H1 (cell line): ENCODE data around the gene PHKG2.

Experiments used
- BRCA1 ChIP-seq: IDR thresholded peaks from 2 replicates; pipeline ENCODE4 v1.6.1; 2012; ENCODE audit warnings: low read depth, low read length, improper control_type of control experiment
- EP300 ChIP-seq, 2 experiments: IDR thresholded peaks; 1 replicate in 1 of 2; 2 replicates in 1 of 2; pipeline ENCODE4 v1.6.1; 2011 to 2012; ENCODE audit warnings: low read depth in 2 of 2, low read length in 2 of 2, mild to moderate bottlenecking in 2 of 2, borderline replicate concordance in 1 of 2, inconsistent platforms in 1 of 2, moderate library complexity in 1 of 2
- HDAC2 ChIP-seq, 2 experiments: fragments of 300-600 bp in 1 of 2; sonication (generic) in 1 of 2; IDR thresholded peaks; 2 replicates each; pipeline ENCODE4 v1.6.1; 2011 to 2012; ENCODE audit warnings: low read depth in 2 of 2, low read length in 2 of 2, mild to moderate bottlenecking in 2 of 2, moderate library complexity in 2 of 2, borderline replicate concordance in 1 of 2, inconsistent platforms in 1 of 2
- RNF2 ChIP-seq: fragments of 200-900, 300-1000 bp; sonication (generic); IDR thresholded peaks from 2 replicates; pipeline ENCODE4 v1.7.1; 2016; ENCODE audit warnings: borderline replicate concordance, low read depth, mild to moderate bottlenecking, antibody characterized with exemption, low read length; ENCODE audit not compliant: poor library complexity, severe bottlenecking; ENCODE audit errors: missing control alignments
- SRF ChIP-seq: IDR thresholded peaks from 2 replicates; pipeline ENCODE4 v1.6.1; 2011; ENCODE audit warnings: mild to moderate bottlenecking, low read depth, low read length, moderate library complexity
- TCF12 ChIP-seq: IDR thresholded peaks from 2 replicates; pipeline ENCODE4 v1.6.1; 2011; ENCODE audit warnings: low read depth, mild to moderate bottlenecking, low read length
- YY1 ChIP-seq: IDR thresholded peaks from 2 replicates; pipeline ENCODE4 v1.6.1; 2011; ENCODE audit warnings: low read depth, mild to moderate bottlenecking, low read length
- TF ChIP-seq, protein P1 (sequence below), 3 experiments: IDR thresholded peaks; 1 replicate in 2 of 3; 2 replicates in 1 of 3; pipeline versions ENCODE4 v1.5.1 to v1.6.1; 2011; ENCODE audit warnings: low read length in 3 of 3, mild to moderate bottlenecking in 3 of 3, inconsistent platforms in 2 of 3, low read depth in 1 of 3, moderate library complexity in 1 of 3; ENCODE audit not compliant: insufficient read depth in 1 of 3; ENCODE audit errors: control extremely low read depth in 1 of 3
- TF ChIP-seq, protein P2 (sequence below): IDR thresholded peaks from 2 replicates; pipeline ENCODE4 v1.6.1; 2011; ENCODE audit warnings: low read length, improper control_type of control experiment
- TF ChIP-seq, protein P3 (sequence below): IDR thresholded peaks from 2 replicates; pipeline ENCODE4 v1.6.1; 2012; ENCODE audit warnings: inconsistent platforms

DNA sequence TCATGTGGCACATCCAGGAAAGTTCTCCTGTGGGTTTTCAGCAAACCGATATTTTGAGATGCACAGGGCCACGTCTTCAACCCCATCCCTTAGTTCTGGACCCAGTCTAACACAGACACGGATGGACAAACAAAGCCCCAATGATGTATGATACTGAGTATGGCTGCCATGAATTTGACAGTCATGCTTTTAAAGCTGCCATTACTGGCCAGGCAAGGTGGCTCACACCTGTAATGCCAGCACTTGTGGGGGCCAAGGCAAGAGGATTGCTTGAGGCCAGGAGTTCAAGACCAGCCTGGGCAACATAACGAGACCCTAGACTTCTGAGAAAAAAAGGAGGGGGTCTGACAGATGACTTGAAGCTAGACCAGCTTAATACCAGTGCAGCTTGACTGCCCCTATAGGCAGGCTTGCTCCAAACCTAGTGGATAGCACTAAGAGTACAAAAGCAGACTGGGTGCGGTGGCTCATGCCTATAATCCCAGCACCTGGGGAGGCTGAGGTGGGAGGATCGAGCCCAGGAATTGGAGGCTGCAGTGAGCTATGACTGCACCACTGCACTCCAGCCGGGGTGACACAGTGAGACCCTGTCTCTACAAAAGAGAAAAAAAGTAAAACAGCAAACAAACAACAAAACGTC lies 49.6 kb downstream of the PHKG2 start:
- TF ChIP-seq YY1 (no peak), TCF12 (no peak), EP300 (IDR thresholded peaks at IDR 0.05; ENCODE audit: borderline replicate concordance in 1 of 2, low read depth in 2 of 2, low read length in 2 of 2) (no peak), SRF (no peak), RNF2 (no peak), HDAC2 (IDR thresholded peaks at IDR 0.05; ENCODE audit: borderline replicate concordance in 1 of 2, low read depth in 2 of 2, low read length in 2 of 2) (no peak), BRCA1 (no peak)
- TF ChIP-seq, protein P1, sequence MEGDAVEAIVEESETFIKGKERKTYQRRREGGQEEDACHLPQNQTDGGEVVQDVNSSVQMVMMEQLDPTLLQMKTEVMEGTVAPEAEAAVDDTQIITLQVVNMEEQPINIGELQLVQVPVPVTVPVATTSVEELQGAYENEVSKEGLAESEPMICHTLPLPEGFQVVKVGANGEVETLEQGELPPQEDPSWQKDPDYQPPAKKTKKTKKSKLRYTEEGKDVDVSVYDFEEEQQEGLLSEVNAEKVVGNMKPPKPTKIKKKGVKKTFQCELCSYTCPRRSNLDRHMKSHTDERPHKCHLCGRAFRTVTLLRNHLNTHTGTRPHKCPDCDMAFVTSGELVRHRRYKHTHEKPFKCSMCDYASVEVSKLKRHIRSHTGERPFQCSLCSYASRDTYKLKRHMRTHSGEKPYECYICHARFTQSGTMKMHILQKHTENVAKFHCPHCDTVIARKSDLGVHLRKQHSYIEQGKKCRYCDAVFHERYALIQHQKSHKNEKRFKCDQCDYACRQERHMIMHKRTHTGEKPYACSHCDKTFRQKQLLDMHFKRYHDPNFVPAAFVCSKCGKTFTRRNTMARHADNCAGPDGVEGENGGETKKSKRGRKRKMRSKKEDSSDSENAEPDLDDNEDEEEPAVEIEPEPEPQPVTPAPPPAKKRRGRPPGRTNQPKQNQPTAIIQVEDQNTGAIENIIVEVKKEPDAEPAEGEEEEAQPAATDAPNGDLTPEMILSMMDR (IDR thresholded peaks at IDR 0.05; ENCODE audit: control extremely low read depth in 1 of 3, insufficient read depth in 1 of 3, low read depth in 1 of 3, low read length in 3 of 3): peak in 2 of 3 experiments; percentile 26 to 54; a peak in 2 of 4 replicates
- TF ChIP-seq, protein P2, sequence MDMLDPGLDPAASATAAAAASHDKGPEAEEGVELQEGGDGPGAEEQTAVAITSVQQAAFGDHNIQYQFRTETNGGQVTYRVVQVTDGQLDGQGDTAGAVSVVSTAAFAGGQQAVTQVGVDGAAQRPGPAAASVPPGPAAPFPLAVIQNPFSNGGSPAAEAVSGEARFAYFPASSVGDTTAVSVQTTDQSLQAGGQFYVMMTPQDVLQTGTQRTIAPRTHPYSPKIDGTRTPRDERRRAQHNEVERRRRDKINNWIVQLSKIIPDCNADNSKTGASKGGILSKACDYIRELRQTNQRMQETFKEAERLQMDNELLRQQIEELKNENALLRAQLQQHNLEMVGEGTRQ: no peak
- TF ChIP-seq, protein P3, sequence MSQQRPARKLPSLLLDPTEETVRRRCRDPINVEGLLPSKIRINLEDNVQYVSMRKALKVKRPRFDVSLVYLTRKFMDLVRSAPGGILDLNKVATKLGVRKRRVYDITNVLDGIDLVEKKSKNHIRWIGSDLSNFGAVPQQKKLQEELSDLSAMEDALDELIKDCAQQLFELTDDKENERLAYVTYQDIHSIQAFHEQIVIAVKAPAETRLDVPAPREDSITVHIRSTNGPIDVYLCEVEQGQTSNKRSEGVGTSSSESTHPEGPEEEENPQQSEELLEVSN: no peak
